ENCODE data around the gene MLLT10.
"Not testable (repeated sequence)": the region's sequence is repeated elsewhere in the genome, so short reads cannot be mapped to it uniquely, and the experiment has no call there.

Gene MLLT10

GRCh38 chr10:21584834-21585530 lies 51.0 kb downstream of the MLLT10 start:
- Histone ChIP-seq H3K4me1 (ENCODE audit: insufficient read depth, low read length) (no peaks in the 10 kb centered on the region), H3K9ac (ENCODE audit: low read depth, low read length) (no peak overlapping the region), H3K9me3 (ENCODE audit: control insufficient read depth, insufficient read depth, low read length) (no peaks in the 10 kb centered on the region), H3K36me3 (ENCODE audit: insufficient read depth, low read length) (no peaks in the 10 kb centered on the region)

DNA sequence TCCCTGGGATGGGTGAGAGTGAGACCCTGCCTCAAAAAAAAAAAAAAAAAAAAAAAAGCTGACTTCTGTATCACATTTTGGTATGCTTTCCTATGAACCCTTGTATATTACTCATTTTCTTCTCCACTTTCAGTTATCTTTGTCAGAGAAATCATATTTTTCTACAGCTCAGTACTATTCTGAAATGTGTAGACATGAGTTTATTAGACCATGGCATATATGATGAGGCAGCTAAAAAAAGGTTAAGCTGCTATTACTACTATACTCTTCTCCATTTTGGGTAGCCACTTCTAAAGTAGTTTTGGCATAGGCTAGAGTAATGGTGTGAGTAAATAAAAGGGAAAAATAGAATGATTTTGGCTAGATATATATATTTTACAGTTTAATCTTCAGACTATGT lies 53.4 kb downstream of the MLLT10 start:
- H3K4me1 ChIP-seq (ENCODE audit: insufficient read depth, low read length) = no peaks in the 10 kb centered on the region
- no peak overlapping the region for H3K9ac ChIP-seq (ENCODE audit: low read depth, low read length)
- H3K36me3 ChIP-seq (ENCODE audit: insufficient read depth, low read length) = no peaks in the 10 kb centered on the region
- H3K9me3 ChIP-seq (ENCODE audit: control insufficient read depth, insufficient read depth, low read length) = no peaks in the 10 kb centered on the region

DNA sequence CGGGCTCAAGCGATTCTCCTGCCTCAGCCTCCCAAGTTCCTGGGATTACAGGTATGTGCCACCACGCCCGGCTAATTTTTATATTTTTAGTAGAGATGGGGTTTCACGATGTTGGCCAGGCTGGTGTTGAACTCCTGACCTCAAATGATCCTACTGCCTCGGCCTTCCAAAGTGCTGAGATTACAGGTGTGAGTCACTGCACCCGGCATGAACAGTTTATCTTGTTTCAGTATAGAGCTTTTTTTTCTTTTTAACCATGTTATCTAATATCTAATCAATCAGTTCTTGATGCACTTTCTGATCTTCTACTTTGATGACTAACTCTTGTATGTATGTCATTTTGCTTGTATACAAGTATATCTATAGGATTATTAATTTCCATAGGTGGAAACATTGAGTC lies 54.1 kb downstream of the MLLT10 start:
- H3K4me1 ChIP-seq (ENCODE audit: insufficient read depth, low read length); H3K36me3 ChIP-seq (ENCODE audit: insufficient read depth, low read length); H3K9me3 ChIP-seq (ENCODE audit: control insufficient read depth, insufficient read depth, low read length); H3K9ac ChIP-seq (ENCODE audit: low read depth, low read length): not testable (repeated sequence)

DNA sequence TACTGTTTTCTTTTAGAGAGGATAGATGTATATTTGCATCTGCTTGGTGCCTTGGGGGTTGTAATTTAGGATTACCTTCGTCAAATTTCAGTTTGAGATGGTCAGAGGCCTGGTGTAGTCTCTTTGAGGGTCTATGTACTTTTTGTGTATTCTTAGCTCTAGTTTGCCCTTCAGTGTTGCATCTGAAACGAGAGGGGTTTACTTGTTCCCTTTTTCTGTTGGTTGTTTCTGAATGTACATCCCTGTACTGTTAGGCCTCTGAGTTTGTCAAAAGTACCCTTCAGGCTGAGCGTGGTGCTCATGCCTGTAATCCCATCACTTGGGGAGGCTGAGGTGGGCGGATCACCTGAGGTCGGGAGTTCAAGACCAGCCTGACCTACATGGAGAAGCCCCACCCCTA lies 60.0 kb downstream of the MLLT10 start:
- H3K4me1 ChIP-seq (ENCODE audit: insufficient read depth, low read length) = no peaks in the 10 kb centered on the region
- no peaks in the 10 kb centered on the region for H3K36me3 ChIP-seq (ENCODE audit: insufficient read depth, low read length)

GRCh38 chr10:21599582-21599981 lies 65.5 kb downstream of the MLLT10 start:
- Histone ChIP-seq H3K4me1 (ENCODE audit: insufficient read depth, low read length) (no peaks in the 10 kb centered on the region), H3K9me3 (ENCODE audit: control insufficient read depth, insufficient read depth, low read length) (no peaks in the 10 kb centered on the region), H3K36me3 (ENCODE audit: insufficient read depth, low read length) (no peaks in the 10 kb centered on the region), H3K9ac (ENCODE audit: low read depth, low read length) (no peak overlapping the region)

More for the DNA sequence above, 60.0 kb downstream of the MLLT10 start:
- Histone ChIP-seq H3K9ac (ENCODE audit: low read depth, low read length) (no peak overlapping the region), H3K9me3 (ENCODE audit: control insufficient read depth, insufficient read depth, low read length) (no peaks in the 10 kb centered on the region)

DNA sequence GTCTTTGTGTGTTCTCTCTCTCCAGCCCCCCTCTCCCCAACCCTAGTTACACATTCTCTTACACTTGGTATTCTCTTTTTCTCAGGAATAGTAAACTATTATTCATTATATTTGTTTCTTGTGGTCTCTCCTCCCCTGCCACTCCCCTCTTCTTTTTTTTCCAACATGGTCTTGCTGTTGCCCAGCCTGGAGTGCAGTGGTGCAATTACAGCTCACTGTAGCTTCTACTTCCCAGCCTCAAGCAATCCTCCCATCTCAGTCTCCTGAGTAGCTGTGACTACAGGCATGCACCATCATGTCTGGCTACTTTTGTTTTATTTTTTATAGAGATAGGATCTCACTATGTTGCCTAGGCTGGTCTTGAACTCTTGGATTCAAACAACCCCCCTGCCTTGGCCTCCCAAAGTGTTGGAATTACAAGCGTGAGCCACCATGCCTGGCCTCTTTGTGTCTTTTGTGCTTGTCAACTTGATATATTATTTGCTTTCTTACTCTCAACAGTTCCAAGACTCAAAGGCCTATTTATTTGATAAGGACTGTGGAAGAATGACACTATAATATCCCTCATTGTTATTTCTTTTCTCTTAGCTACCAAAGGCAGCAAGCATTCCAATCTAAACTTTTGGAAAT lies 66.9 kb downstream of the MLLT10 start:
- H3K9me3 ChIP-seq (ENCODE audit: control insufficient read depth, insufficient read depth, low read length) = no peaks in the 10 kb centered on the region
- H3K36me3 ChIP-seq (ENCODE audit: insufficient read depth, low read length) = no peaks in the 10 kb centered on the region
- H3K9ac ChIP-seq (ENCODE audit: low read depth, low read length) = no peak overlapping the region
- H3K4me1 ChIP-seq (ENCODE audit: insufficient read depth, low read length) = no peaks in the 10 kb centered on the region

- Histone ChIP-seq H3K36me3 (ENCODE audit: insufficient read depth, low read length) (no peaks in the 10 kb centered on the region; the same call in 1 of the 2 replicates), H3K9me3 (ENCODE audit: control insufficient read depth, insufficient read depth, low read length) (peaks cover under 1% of the 10 kb centered on the region; the same call in 1 of the 2 replicates), H3K9ac (ENCODE audit: low read depth, low read length) (no peak overlapping the region), H3K4me1 (ENCODE audit: insufficient read depth, low read length) (no peaks in the 10 kb centered on the region)
These were observed 68.3 kb downstream of the MLLT10 start for GRCh38 chr10:21602313-21602712.

GRCh38 chr10:21603721-21604120 lies 69.7 kb downstream of the MLLT10 start:
- Histone ChIP-seq H3K4me1 (ENCODE audit: insufficient read depth, low read length) (no peaks in the 10 kb centered on the region), H3K36me3 (ENCODE audit: insufficient read depth, low read length) (no peaks in the 10 kb centered on the region; the same call in 1 of the 2 replicates), H3K9me3 (ENCODE audit: control insufficient read depth, insufficient read depth, low read length) (peaks cover 2% of the 10 kb centered on the region; the same call in 1 of the 2 replicates), H3K9ac (ENCODE audit: low read depth, low read length) (no peak overlapping the region)

DNA sequence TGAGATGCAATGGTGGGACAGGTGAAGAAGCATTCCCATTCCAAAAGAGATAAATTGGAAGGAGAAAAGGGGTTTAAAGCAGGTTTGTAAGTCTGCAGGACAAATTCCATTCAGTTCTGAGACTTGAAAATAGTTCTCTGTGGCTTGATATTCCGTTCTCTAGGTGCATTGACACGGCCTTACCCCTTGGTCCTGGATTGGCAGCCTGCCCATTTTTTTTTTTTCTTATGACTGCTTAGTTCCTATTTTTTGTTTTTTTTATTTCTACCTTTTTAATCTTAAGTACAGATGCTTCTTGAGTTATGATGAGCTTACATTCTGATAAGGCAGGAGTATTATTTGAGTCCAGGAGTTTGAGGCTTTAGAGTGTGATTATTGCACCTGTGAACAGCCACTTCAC lies 70.6 kb downstream of the MLLT10 start:
- Histone ChIP-seq H3K9ac (ENCODE audit: low read depth, low read length) (no peak overlapping the region), H3K36me3 (ENCODE audit: insufficient read depth, low read length) (no peaks in the 10 kb centered on the region; the same call in 1 of the 2 replicates), H3K9me3 (ENCODE audit: control insufficient read depth, insufficient read depth, low read length) (peaks cover 2% of the 10 kb centered on the region; the same call in 1 of the 2 replicates), H3K4me1 (ENCODE audit: insufficient read depth, low read length) (no peaks in the 10 kb centered on the region)

- H3K9me3 ChIP-seq (ENCODE audit: control insufficient read depth, insufficient read depth, low read length) = peaks cover 2% of the 10 kb centered on the region; the same call in 1 of the 2 replicates
- H3K4me1 ChIP-seq (ENCODE audit: insufficient read depth, low read length) = no peaks in the 10 kb centered on the region
- no peak overlapping the region for H3K9ac ChIP-seq (ENCODE audit: low read depth, low read length)
- H3K36me3 ChIP-seq (ENCODE audit: insufficient read depth, low read length) = no peaks in the 10 kb centered on the region; the same call in 1 of the 2 replicates
These were observed 73.9 kb downstream of the MLLT10 start for GRCh38 chr10:21607907-21608306.

DNA sequence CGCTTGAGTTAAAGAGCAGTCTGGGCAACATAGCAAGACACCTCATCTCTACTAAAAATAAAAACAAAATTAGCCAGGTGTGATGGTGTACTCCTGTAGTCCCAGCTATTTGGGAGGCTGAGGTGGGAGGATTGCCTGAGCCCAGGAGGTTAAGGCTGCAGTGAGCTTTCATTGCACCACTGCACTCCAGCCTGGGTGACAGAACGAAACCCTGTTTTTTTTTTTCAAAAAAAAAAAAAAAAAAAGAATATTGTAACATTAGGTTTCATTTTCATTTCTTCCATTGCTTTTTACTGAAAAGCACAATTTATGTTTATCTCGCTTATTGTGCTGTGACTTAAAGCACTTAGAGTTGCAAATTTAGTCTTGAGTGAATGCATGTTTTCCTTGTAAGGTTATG lies 80.0 kb downstream of the MLLT10 start:
- no peaks in the 10 kb centered on the region for H3K9me3 ChIP-seq (ENCODE audit: control insufficient read depth, insufficient read depth, low read length)
- H3K4me1 ChIP-seq (ENCODE audit: insufficient read depth, low read length) = no peaks in the 10 kb centered on the region; the same call in none of the 2 replicates
- no peak overlapping the region for H3K9ac ChIP-seq (ENCODE audit: low read depth, low read length)
- H3K36me3 ChIP-seq (ENCODE audit: insufficient read depth, low read length) = no peaks in the 10 kb centered on the region

DNA sequence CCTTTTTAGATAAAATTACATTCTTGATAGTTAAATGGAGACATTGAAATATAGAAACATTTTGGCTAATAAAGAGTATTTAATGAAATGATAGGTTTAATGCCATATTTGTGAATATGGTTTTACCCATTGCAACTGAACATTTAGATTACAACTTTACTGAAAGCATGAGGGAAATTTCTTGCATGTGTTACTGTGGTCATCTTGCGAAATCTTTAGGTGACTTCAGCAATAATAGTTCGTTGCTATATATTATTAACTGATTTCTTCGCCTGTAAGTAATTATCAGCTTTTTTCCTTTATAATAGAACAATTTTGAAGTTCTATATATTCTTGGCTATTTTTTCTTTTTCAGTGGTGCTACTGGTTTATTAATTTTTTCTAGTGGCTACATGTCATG lies 83.2 kb downstream of the MLLT10 start:
- Histone ChIP-seq H3K4me1 (ENCODE audit: insufficient read depth, low read length) (no peaks in the 10 kb centered on the region; the same call in none of the 2 replicates), H3K36me3 (ENCODE audit: insufficient read depth, low read length) (no peaks in the 10 kb centered on the region), H3K9me3 (ENCODE audit: control insufficient read depth, insufficient read depth, low read length) (no peaks in the 10 kb centered on the region), H3K9ac (ENCODE audit: low read depth, low read length) (no peak overlapping the region)

GRCh38 chr10:21623291-21623690 lies 89.3 kb downstream of the MLLT10 start:
- no peaks in the 10 kb centered on the region for H3K4me1 ChIP-seq (ENCODE audit: insufficient read depth, low read length)
- no peaks in the 10 kb centered on the region for H3K9me3 ChIP-seq (ENCODE audit: control insufficient read depth, insufficient read depth, low read length)
- H3K9ac ChIP-seq (ENCODE audit: low read depth, low read length) = no peak overlapping the region
- H3K36me3 ChIP-seq (ENCODE audit: insufficient read depth, low read length) = peaks cover 13% of the 10 kb centered on the region; the same call in 1 of the 2 replicates

DNA sequence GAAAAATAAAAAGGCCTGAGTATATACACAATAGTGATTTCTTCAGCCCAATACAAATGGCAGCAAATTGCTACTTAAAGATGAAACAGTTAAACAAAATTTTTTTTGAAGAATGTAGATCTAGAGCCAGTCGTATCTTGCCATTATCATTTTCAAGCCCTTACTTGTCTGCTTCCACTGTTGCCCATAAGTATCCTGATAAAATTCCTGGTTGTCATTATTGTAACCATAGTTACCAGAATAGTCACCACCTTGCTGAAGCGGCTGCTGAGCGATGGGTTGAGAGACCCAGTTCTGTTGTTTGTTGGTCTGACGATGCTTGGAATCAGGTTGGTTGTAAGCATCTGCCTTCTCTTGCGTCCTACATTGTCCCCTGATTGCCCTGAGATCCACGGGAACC lies 90.4 kb downstream of the MLLT10 start:
- not testable (repeated sequence) for H3K4me1 ChIP-seq (ENCODE audit: insufficient read depth, low read length); H3K9me3 ChIP-seq (ENCODE audit: control insufficient read depth, insufficient read depth, low read length); H3K9ac ChIP-seq (ENCODE audit: low read depth, low read length)
- peaks cover 13% of the 10 kb centered on the region; the same call in 1 of the 2 replicates for H3K36me3 ChIP-seq (ENCODE audit: insufficient read depth, low read length)

DNA sequence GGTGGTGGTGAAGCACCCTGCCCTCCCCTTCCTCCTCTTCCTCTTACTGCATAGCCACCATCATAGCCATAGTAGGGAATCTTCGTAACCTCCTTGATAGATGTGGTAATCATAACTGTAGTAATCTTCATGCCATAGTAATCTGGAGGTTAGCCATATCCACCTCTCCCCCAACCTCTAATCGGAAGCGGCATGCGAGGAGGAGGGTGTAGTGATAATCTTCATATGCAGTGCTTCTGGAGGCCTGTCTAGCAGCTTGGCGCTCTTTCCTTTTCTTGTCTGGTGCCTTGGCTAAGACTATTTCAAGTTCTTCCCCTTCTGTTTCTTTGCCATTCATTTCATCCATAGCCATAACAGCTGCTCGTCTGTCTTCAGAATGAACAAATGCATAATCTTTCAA lies 90.9 kb downstream of the MLLT10 start:
- Histone ChIP-seq H3K9ac (ENCODE audit: low read depth, low read length) (no peak overlapping the region), H3K36me3 (ENCODE audit: insufficient read depth, low read length) (peaks cover 13% of the 10 kb centered on the region; the same call in 1 of the 2 replicates), H3K4me1 (ENCODE audit: insufficient read depth, low read length) (no peaks in the 10 kb centered on the region), H3K9me3 (ENCODE audit: control insufficient read depth, insufficient read depth, low read length) (no peaks in the 10 kb centered on the region)
